GM12878 (cell line): ENCODE results near the gene SYCP2. TPM values are rescaled to one million over a fixed set of nuclear protein-coding genes. Genes with fewer than 3 reads are reported as not detected.

Source experiments
- ATAC-seq: fragments of 200-7000 bp; cut with Tn5 transposase; 3 replicates; pipeline ENCODE4 v1.9.1; 2020; ENCODE audit warnings: mild to moderate bottlenecking, moderate library complexity
- BruUV-seq: library from RNA; stranded (reverse); fragments of 400-500 nt; replicated peaks from 2 replicates; lab custom pipeline; 2021; lab: Mats Ljungman, UMichigan
- CTCF ChIA-PET: fragments of 300-600 bp; sonication (Branson Sonifier 250); formaldehyde crosslinking; extraction: SDS; loops from one replicate; lab custom pipeline; 2021; ENCODE audit warnings: inconsistent platforms; lab: Yijun Ruan, JAX
- POLR2A ChIA-PET: fragments of 350-600 bp; formaldehyde crosslinking; extraction: SDS; loops from one replicate; lab custom pipeline; 2021; ENCODE audit warnings: inconsistent platforms; lab: Charles Lee
- RAD21 ChIA-PET: fragments of 300-600 bp; sonication (Branson Sonifier 250); formaldehyde crosslinking; loops from one replicate; lab custom pipeline; 2023; ENCODE audit warnings: antibody characterized with exemption; ENCODE audit not compliant: unreplicated experiment; lab: Charles Lee
- SMC1A ChIA-PET: fragments of 300-600 bp; sonication (Branson Sonifier 250); formaldehyde crosslinking; loops from one replicate; lab custom pipeline; 2023; ENCODE audit not compliant: unreplicated experiment, uncharacterized antibody; lab: Charles Lee
- DNase-seq: peaks from one replicate; pipeline ENCODE4 v3.0.0-alpha.2; 2011; ENCODE audit warnings: low read depth, low spot score
- FAIRE-seq: peaks from 3 replicates; lab custom pipeline; 2011; peaks lifted over from hg19 to GRCh38; lab: Jason Lieb, UNC
- H2AFZ ChIP-seq: 2 replicates; pipeline ENCODE4 v1.6.0; 2011; ENCODE audit warnings: low read depth, low read length, control low read depth; ENCODE audit not compliant: control insufficient read depth
- H3K27ac ChIP-seq: 2 replicates; pipeline ENCODE4 v1.5.1; 2011; ENCODE audit warnings: control low read depth; ENCODE audit not compliant: control insufficient read depth, insufficient read depth
- H3K27me3 ChIP-seq, 2 experiments: replicated peaks in 1 of 2; 2 replicates each; pipeline versions ENCODE4 v1.6.0 to v1.6.1; 2011; ENCODE audit warnings: low read length in 1 of 2; ENCODE audit not compliant: control insufficient read depth in 2 of 2, insufficient read depth in 2 of 2
- H3K36me3 ChIP-seq, 2 experiments: 2 replicates each; pipeline ENCODE4 v1.5.1; 2011; ENCODE audit warnings: low read length in 1 of 2; ENCODE audit not compliant: control insufficient read depth in 2 of 2, insufficient read depth in 2 of 2
- H3K4me1 ChIP-seq: 2 replicates; pipeline ENCODE4 v1.6.1; 2011; ENCODE audit warnings: mild to moderate bottlenecking, low read length, moderate library complexity, mixed read lengths; ENCODE audit not compliant: control insufficient read depth, insufficient read depth
- H3K4me2 ChIP-seq: 2 replicates; pipeline ENCODE4 v1.6.0; 2011; ENCODE audit warnings: control low read depth; ENCODE audit not compliant: control insufficient read depth, insufficient read depth
- H3K4me3 ChIP-seq: fragments of 200-600 bp; sonication (generic); 2 replicates; pipeline ENCODE4 v1.5.1; 2016
- H3K79me2 ChIP-seq: 2 replicates; pipeline ENCODE4 v1.6.0; 2011; ENCODE audit warnings: low read length; ENCODE audit not compliant: control insufficient read depth, insufficient read depth
- H3K9ac ChIP-seq: 2 replicates; pipeline ENCODE4 v1.8.0; 2011; ENCODE audit warnings: low read length, control low read depth, mixed read lengths; ENCODE audit not compliant: control insufficient read depth, insufficient read depth
- H3K9me3 ChIP-seq: replicated peaks from 3 replicates; pipeline ENCODE4 v1.5.1; 2011; ENCODE audit warnings: mild to moderate bottlenecking, low read length; ENCODE audit not compliant: control insufficient read depth, insufficient read depth
- H4K20me1 ChIP-seq: 2 replicates; pipeline ENCODE4 v1.6.0; 2011; ENCODE audit not compliant: control insufficient read depth, insufficient read depth
- ETV6 ChIP-seq, 2 experiments: fragments of 450-650 bp in 1 of 2; IDR thresholded peaks in 1 of 2; conservative IDR thresholded peaks in 1 of 2; 2 replicates each; pipeline ENCODE4 v1.6.1; 2014; ENCODE audit warnings: antibody characterized with exemption in 1 of 2, borderline replicate concordance in 1 of 2, low read depth in 1 of 2, mild to moderate bottlenecking in 1 of 2, moderate library complexity in 1 of 2
- FOXK2 ChIP-seq: fragments of 450-650 bp; IDR thresholded peaks from 2 replicates; pipeline ENCODE4 v1.6.1; 2017; ENCODE audit warnings: mild to moderate bottlenecking, moderate library complexity
- GATAD2B ChIP-seq: fragments of 450-650 bp; conservative IDR thresholded peaks from 2 replicates; pipeline ENCODE4 v1.6.1; 2017; ENCODE audit warnings: low read depth, mild to moderate bottlenecking, moderate library complexity
- HCFC1 ChIP-seq: fragments of 150-350 bp; IDR thresholded peaks from 2 replicates; pipeline ENCODE4 v1.6.1; 2014; ENCODE audit warnings: low read length
- MEF2A ChIP-seq: IDR thresholded peaks from 2 replicates; pipeline ENCODE4 v1.6.1; 2011; ENCODE audit warnings: low read depth, mild to moderate bottlenecking, low read length, moderate library complexity; ENCODE audit not compliant: insufficient read depth
- MTA2 ChIP-seq: fragments of 450-650 bp; IDR thresholded peaks from 2 replicates; pipeline ENCODE4 v1.6.1; 2016; ENCODE audit warnings: low read depth, mild to moderate bottlenecking, moderate library complexity
- MXI1 ChIP-seq: fragments of 150-350 bp; IDR thresholded peaks from 2 replicates; pipeline ENCODE4 v1.6.1; 2011; ENCODE audit warnings: low read depth, mild to moderate bottlenecking, inconsistent platforms, low read length, improper control_type of control experiment
- NR2F1 ChIP-seq: fragments of 450-650 bp; conservative IDR thresholded peaks from 2 replicates; pipeline ENCODE4 v1.6.1; 2017; ENCODE audit warnings: mild to moderate bottlenecking
- POLR2AphosphoS2 ChIP-seq: IDR thresholded peaks from 2 replicates; pipeline ENCODE4 v1.6.1; 2011; ENCODE audit warnings: low read depth, mild to moderate bottlenecking, low read length, improper control_type of control experiment, moderate library complexity
- POU2F2 ChIP-seq: IDR thresholded peaks from 3 replicates; pipeline ENCODE4 v1.6.1; 2011; ENCODE audit warnings: low read depth, mild to moderate bottlenecking, low read length, borderline replicate concordance
- RUNX3 ChIP-seq: IDR thresholded peaks from 2 replicates; pipeline ENCODE4 v1.6.1; 2012; ENCODE audit warnings: low read length, inconsistent platforms
- SMC3 ChIP-seq: IDR thresholded peaks from 2 replicates; pipeline ENCODE4 v1.6.1; 2011; ENCODE audit warnings: low read length, improper control_type of control experiment, borderline replicate concordance
- SRF ChIP-seq, 2 experiments: IDR thresholded peaks; 2 replicates each; pipeline ENCODE4 v1.6.1; 2011; ENCODE audit warnings: low read depth in 2 of 2, low read length in 2 of 2, mild to moderate bottlenecking in 1 of 2, moderate library complexity in 1 of 2
- TARDBP ChIP-seq: IDR thresholded peaks from 2 replicates; pipeline ENCODE4 v1.6.1; 2016; ENCODE audit warnings: borderline replicate concordance
- YBX1 ChIP-seq: fragments of 450-650 bp; IDR thresholded peaks from 2 replicates; pipeline ENCODE4 v1.6.1; 2016; ENCODE audit warnings: antibody characterized with exemption
- ZNF384 ChIP-seq: IDR thresholded peaks from 2 replicates; pipeline ENCODE4 v1.6.1; 2012; ENCODE audit warnings: low read depth, mild to moderate bottlenecking, low read length, improper control_type of control experiment, borderline replicate concordance
- WGBS: methylation state at CpG from one replicate; pipeline ENCODE4 v1.1.6; 2016; ENCODE audit warnings: low lambda C conversion rate; ENCODE audit not compliant: insufficient replicate concordance, insufficient coverage; ENCODE audit errors: missing lambda C conversion rate; 5-methylcytosine and 5-hydroxymethylcytosine counted together
- in situ Hi-C: fragments of 300-500 bp; cut with MboI; formaldehyde crosslinking; loops from 9 replicates; pipeline ENCODE4 v1.14.3; 2018; ENCODE audit warnings: mixed read lengths
- intact Hi-C: fragments of 100-400 bp; cut with micrococcal nuclease; formaldehyde crosslinking; loops from one replicate; pipeline ENCODE4 v1.14.2; 2022; ENCODE audit not compliant: unreplicated experiment
- polyA plus RNA-seq, 11 experiments: library from polyadenylated mRNA; depleted of rRNA in 4 of 11; unstranded in 6 of 11; stranded (reverse) in 5 of 11; fragments of >200 nt; fragmentation: Nextera tagmentation in 4 of 11; fragmentation: Illumina TruSeq in 1 of 11; extraction: Ambion mirVana in 4 of 11; extraction: Trizol in 1 of 11; gene quantifications; 1 replicate in 1 of 11; 2 replicates in 10 of 11; pipeline versions ENCODE4 v1.2.1 to v1.2.3, GENCODE V29; 2011 to 2016; ENCODE audit warnings: inconsistent platforms in 2 of 11, missing spikeins in 2 of 11, low read depth in 1 of 11
- total RNA-seq, 4 experiments: library from RNA; depleted of rRNA in 3 of 4; stranded (reverse); fragments of >200 nt in 3 of 4; fragmentation: Illumina TruSeq in 1 of 4; extraction: Trizol in 1 of 4; gene quantifications; 2 replicates each; pipeline versions ENCODE4 v1.2.1 to v1.2.3, GENCODE V29; 2013 to 2021
- TF ChIP-seq, protein P1 (sequence below): fragments of 450-650 bp; IDR thresholded peaks from 2 replicates; pipeline ENCODE4 v1.6.1; 2018; ENCODE audit warnings: mild to moderate bottlenecking, low read depth, moderate library complexity; ENCODE audit not compliant: partially characterized antibody
- TF ChIP-seq, protein P2 (sequence below): fragments of 450-650 bp; IDR thresholded peaks from 2 replicates; pipeline ENCODE4 v1.6.1; 2018; ENCODE audit warnings: borderline replicate concordance, mild to moderate bottlenecking; ENCODE audit not compliant: partially characterized antibody

The SYCP2 gene
- total and polyA plus RNA-seq, 10 of the 15 experiments (the other 5 are each of a cell fraction or from before 2014, with no cell fraction given), result 0.01 to 0.18 (median 0.09) TPM; not detected in 2

GRCh38 chr20:59947376-59947775, 13.9 kb upstream of the SYCP2 start:
- intact Hi-C loops, result loop anchor here (10.0 kb wide), 1 partner anchor 107 kb away; no protein-coding TSS in a partner anchor
- no peaks in the 10 kb centered on the region for H4K20me1 ChIP-seq
- FAIRE-seq, result no peak

More at GRCh38 chr20:59947376-59947775, 13.9 kb upstream of the SYCP2 start:
- Histone ChIP-seq H3K27me3 (no peaks in the 10 kb centered on the region), H3K9me3 (no peaks in the 10 kb centered on the region), H3K4me2 (no peak overlapping the region), H3K79me2 (no peaks in the 10 kb centered on the region), H3K36me3 (peaks cover 0 to 1% of the 10 kb centered on the region in 2 experiments; a peak in 1 of 4 replicates), H3K4me3 (no peak overlapping the region), H2AFZ (no peak overlapping the region), H3K9ac (no peak overlapping the region), H3K27ac (no peak overlapping the region), H3K4me1 (peaks cover 6% of the 10 kb centered on the region)
- no peak for ATAC-seq
- RAD21 ChIA-PET, result interaction anchor here (0.6 kb wide), 1 partner anchor 13 kb away, joined by 3 read pairs; no protein-coding TSS in a partner anchor
- DNase-seq, result no peak
- TF ChIP-seq MTA2 (no peak), FOXK2 (no peak), MXI1 (no peak), NR2F1 (no peak), MEF2A (no peak), ETV6 (conservative IDR thresholded peaks at IDR 0.05 in 1 of 2, IDR thresholded peaks at IDR 0.05 in 1 of 2; ENCODE audit: borderline replicate concordance in 1 of 2, low read depth in 1 of 2) (no peak), RUNX3 (no peak), GATAD2B (no peak), ZNF384 (no peak), POU2F2 (no peak), SRF (IDR thresholded peaks at IDR 0.05; ENCODE audit: low read depth in 2 of 2, low read length in 2 of 2) (no peak), SMC3 (no peak), YBX1 (no peak), POLR2AphosphoS2 (no peak), TARDBP (no peak), HCFC1 (no peak)
- TF ChIP-seq, protein P1, sequence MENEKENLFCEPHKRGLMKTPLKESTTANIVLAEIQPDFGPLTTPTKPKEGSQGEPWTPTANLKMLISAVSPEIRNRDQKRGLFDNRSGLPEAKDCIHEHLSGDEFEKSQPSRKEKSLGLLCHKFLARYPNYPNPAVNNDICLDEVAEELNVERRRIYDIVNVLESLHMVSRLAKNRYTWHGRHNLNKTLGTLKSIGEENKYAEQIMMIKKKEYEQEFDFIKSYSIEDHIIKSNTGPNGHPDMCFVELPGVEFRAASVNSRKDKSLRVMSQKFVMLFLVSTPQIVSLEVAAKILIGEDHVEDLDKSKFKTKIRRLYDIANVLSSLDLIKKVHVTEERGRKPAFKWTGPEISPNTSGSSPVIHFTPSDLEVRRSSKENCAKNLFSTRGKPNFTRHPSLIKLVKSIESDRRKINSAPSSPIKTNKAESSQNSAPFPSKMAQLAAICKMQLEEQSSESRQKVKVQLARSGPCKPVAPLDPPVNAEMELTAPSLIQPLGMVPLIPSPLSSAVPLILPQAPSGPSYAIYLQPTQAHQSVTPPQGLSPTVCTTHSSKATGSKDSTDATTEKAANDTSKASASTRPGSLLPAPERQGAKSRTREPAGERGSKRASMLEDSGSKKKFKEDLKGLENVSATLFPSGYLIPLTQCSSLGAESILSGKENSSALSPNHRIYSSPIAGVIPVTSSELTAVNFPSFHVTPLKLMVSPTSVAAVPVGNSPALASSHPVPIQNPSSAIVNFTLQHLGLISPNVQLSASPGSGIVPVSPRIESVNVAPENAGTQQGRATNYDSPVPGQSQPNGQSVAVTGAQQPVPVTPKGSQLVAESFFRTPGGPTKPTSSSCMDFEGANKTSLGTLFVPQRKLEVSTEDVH, result no peak
- TF ChIP-seq, protein P2, sequence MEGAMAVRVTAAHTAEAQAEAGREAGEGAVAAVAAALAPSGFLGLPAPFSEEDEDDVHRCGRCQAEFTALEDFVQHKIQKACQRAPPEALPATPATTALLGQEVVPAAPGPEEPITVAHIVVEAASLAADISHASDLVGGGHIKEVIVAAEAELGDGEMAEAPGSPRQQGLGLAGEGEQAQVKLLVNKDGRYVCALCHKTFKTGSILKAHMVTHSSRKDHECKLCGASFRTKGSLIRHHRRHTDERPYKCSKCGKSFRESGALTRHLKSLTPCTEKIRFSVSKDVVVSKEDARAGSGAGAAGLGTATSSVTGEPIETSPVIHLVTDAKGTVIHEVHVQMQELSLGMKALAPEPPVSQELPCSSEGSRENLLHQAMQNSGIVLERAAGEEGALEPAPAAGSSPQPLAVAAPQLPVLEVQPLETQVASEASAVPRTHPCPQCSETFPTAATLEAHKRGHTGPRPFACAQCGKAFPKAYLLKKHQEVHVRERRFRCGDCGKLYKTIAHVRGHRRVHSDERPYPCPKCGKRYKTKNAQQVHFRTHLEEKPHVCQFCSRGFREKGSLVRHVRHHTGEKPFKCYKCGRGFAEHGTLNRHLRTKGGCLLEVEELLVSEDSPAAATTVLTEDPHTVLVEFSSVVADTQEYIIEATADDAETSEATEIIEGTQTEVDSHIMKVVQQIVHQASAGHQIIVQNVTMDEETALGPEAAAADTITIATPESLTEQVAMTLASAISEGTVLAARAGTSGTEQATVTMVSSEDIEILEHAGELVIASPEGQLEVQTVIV, result no peak
- POLR2A ChIA-PET, result no interaction called here
- SMC1A ChIA-PET, result interaction anchor here (1.4 kb wide), 1 partner anchor 11 kb away, joined by 6 read pairs; no protein-coding TSS in a partner anchor
- 96% methylated on average over 8 of the region's 8 CpGs for WGBS
- CTCF ChIA-PET, result interaction anchor here (0.6 to 12.8 kb wide), 4 partner anchors 10 to 77 kb away, joined by 3 to 173 read pairs (median 4); partner anchors contain the start of genes FAM217B, PPP1R3D and SYCP2
- BruUV-seq, result no TSS peak
- in situ Hi-C loops, result no loop called here
